Heart left ventricle (tissue), 13 donors: ENCODE measurements around the gene DNAJB1.

ENCODE experiments used
- POLR2A ChIP-seq, 2 donors: fragments of 450-650 bp; IDR thresholded peaks; one replicate each; pipeline ENCODE4 v1.6.1; 2017; ENCODE audit warnings: antibody characterized with exemption in 2 of 2, mild to moderate bottlenecking in 2 of 2, moderate library complexity in 2 of 2
- TF ChIP-seq, protein P1 (sequence below), 12 donors: fragments of 200-600 bp; sonication (generic) in 4 of 12; IDR thresholded peaks; one replicate each; pipeline versions ENCODE4 v1.5.0 to v1.8.0; 2018 to 2022; ENCODE audit warnings: antibody characterized with exemption in 12 of 12, mild to moderate bottlenecking in 5 of 12
- donor health status: ischemic (EF 13 %, LVEDD 7.1; RV severe dilation, severe dysfunction).
- donor health status: DM: no; HTN: yes; CAD: no.
- donor health status: DM: no; HTN: no; CAD: no.
- donor health status: ischemic (EF 25% LVEDD 6.9; RV normal size, moderate dysfunction).
- donor health status: ischemic (EF 25% LVEDD 5.7; RV mildly dilated, moderate dysfunction).
- donor health status: ischemic (EF 35%, LVEDD 5.7; RV mildly dilated, moderate dysfunction).
- donor health status: nonischemic (EF 11% LVEDD 7.7; RV severe dilation, severe dysfunction).
- donor health status: DM: yes; HTN: yes; CAD: no.
- donor health status: PGD.
- donor health status: ischemic (EF 29% LVEDD 5.4; RV normal size, mild dysfunction).
- donor health status: nonischemic (EF 23%, LVEDD 6.1; RV moderate dilation, normal function).

DNA sequence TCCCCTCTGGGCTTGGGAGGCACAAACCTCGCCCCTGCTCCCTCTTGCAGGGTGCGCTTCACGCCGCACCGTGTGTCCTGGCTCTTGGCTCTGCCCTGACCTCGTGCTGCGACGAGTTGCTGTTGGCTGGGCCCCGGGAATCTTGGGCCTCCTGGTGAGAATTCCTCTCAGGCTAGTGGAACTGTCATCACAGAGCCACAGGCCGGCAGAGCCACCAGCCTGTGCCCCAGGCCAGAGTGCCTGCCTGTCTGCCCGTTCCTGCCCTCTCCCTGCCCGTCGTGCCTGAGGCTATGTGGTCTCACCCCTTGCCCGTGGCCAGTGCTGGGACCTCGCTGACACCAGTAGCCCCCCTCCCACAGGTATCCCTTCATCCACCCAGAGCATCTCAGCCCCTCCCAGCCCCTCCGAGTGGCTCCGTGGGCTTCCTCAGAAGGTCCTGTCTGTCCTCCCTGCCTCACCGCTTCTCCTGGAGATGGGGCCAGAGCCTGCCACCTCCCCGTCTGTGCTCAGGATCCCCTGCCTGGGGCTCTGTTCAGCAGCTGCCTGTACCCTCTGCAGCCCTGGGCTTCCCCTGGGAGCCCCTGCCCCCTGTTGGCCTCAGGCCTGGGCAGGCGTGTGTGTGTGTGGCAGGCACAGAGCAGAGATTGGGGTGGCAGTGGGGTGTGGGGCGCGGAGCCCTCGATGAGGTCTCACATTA, 40.3 kb upstream of the DNAJB1 start:
- TF ChIP-seq, protein P1, sequence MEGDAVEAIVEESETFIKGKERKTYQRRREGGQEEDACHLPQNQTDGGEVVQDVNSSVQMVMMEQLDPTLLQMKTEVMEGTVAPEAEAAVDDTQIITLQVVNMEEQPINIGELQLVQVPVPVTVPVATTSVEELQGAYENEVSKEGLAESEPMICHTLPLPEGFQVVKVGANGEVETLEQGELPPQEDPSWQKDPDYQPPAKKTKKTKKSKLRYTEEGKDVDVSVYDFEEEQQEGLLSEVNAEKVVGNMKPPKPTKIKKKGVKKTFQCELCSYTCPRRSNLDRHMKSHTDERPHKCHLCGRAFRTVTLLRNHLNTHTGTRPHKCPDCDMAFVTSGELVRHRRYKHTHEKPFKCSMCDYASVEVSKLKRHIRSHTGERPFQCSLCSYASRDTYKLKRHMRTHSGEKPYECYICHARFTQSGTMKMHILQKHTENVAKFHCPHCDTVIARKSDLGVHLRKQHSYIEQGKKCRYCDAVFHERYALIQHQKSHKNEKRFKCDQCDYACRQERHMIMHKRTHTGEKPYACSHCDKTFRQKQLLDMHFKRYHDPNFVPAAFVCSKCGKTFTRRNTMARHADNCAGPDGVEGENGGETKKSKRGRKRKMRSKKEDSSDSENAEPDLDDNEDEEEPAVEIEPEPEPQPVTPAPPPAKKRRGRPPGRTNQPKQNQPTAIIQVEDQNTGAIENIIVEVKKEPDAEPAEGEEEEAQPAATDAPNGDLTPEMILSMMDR (IDR thresholded peaks at IDR 0.05) = no peak
- TF ChIP-seq POLR2A (IDR thresholded peaks at IDR 0.05) = no peak
